Endometrium (tissue), 2 donors: ENCODE measurements around the gene STUM.
"Not testable (repeated sequence)": the region's sequence is repeated elsewhere in the genome, so short reads cannot be mapped to it uniquely, and the experiment has no call there.

Source experiments
- FAIRE-seq: peaks from 2 replicates; lab custom pipeline; 2012; peaks lifted over from hg19 to GRCh38; lab: Jason Lieb, UNC
- donor health status: control.
- donor health status: control.

Gene STUM

DNA sequence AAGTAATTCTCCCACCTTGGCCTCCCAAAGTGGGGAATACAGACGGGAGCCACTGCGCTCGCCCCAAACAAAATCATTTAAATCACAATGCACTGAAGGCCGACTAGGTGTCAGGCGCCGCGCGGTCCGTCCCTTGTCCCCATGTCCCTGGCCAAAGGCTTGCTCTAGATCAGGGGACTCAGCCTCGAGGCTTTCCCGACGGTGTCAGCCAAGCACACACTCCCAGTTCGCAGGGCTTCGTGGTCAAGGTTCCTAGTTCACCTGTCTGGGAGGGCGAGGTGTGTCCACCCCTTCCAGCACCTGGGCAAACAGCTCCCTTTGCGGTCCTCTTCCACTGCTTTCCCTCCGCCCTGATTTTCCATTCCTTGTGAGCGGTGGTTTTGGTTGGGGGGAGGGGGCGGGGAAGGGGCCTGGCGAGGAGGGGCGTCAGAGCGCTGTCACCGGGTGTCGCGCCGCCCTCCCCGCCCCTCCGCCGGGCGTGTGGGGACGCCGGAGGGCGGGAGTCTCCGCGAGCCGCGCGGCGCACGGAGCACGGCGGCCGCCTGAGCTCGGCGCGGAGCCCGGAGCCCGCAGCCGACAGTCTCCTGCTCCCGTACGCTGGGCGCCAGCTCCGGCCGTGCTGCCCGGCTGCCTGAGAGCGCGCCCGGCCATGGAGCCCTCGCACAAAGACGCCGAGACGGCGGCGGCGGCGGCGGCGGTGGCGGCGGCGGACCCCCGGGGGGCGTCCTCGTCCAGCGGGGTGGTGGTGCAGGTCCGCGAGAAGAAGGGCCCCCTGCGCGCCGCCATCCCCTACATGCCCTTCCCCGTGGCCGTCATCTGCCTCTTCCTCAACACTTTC, at the start of gene STUM:
TSS of gene STUM (plus strand) at position 509 of the 838 bp plus-strand sequence. CDS start at position 650, 141 bp downstream.
- FAIRE-seq, result no peak

DNA sequence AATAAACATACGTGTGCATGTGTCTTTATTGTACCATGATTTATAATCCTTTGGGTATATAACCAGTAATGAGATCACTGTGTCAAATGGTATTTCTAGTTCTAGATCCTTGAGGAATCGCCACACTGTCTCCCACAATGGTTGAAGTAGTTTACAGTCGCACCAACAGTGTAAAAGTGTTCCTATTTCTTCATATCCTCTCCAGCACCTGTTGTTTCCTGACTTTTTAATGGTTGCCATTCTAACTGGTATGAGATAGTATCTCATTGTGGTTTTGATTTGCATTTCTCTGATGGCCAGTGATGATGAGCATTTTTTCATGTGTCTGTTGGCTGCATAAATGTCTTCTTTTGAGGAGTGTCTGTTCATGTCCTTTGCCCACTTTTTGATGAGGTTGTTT, 48.9 kb upstream of the STUM start:
- not testable (repeated sequence) for FAIRE-seq

DNA sequence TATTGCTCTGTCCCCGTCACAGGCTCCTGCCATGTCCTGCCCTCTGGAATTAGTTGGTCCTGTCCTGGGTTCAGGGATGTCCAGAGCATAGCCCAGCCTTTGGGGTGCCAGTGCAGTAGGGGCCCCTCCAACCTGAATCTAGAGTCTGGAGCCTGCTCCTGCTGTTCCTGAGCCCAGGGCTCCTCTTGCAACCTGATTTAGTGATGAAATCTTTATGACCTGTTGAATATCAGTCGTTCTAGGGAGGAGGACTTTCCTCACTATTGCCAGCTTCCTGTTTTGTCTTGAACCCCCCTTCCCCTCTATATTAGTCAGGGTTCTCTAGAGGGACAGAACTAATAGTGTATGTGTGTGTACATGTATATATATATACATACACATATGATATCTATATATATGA, 42.5 kb upstream of the STUM start:
- FAIRE-seq, result no peak

DNA sequence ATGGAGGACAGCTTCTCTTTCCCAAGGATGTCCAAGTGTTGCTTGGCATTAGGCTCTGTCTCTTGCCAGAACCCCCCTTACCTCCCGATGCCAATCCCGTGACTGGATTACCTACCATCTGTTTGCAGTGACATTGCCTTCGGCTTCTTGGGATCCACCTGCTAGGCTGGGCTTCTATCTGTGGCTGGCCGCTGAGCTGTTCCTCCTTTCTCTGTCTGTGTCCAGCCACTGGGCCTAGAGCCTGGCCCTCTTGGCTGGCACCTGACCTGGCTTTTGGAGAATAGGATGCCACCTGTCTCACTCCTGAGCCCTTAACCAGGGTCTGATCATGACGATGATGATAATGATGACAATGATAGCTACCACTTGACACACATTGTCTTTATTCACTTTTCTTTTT, 41.6 kb upstream of the STUM start:
- FAIRE-seq, result no peak

DNA sequence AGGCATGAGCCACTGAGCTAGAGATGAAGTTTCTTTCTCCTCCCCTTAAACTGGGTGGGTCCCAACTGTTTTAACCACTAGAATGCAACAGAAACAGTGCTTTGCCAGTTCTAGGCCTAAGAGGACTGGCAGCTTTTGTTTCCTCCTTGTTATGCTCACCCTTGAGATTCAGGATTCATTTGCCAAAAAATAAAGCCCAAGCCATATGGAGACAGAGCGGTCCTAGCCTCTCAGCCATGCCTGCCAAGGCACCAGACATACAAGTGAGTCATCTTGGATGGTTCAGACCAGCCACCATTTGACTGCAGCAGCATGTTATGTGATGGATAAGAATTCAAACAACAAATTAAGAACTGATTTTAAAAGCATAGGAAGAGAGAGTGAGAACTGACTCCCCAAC, 38.1 kb upstream of the STUM start:
- FAIRE-seq, result no peak

DNA sequence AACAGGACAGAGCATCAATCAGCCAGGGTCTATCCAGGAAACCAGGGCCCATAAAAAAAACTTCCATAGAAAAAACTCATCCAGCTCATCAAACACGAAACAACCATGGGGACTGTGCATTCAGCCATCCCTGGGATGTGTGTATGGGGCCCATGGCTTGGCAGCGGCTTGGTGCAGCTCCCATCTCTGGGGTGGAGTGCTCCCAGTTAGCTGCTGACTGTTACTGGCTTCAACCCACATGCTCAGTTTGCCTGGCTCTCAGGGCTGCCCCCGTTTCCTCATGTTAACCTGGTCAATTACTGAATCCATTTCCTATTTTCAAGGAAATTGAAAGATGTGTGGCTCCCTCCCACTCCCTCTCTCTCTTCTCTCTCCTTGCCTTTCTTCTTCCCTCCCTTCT, 37.3 kb upstream of the STUM start:
- no peak for FAIRE-seq

DNA sequence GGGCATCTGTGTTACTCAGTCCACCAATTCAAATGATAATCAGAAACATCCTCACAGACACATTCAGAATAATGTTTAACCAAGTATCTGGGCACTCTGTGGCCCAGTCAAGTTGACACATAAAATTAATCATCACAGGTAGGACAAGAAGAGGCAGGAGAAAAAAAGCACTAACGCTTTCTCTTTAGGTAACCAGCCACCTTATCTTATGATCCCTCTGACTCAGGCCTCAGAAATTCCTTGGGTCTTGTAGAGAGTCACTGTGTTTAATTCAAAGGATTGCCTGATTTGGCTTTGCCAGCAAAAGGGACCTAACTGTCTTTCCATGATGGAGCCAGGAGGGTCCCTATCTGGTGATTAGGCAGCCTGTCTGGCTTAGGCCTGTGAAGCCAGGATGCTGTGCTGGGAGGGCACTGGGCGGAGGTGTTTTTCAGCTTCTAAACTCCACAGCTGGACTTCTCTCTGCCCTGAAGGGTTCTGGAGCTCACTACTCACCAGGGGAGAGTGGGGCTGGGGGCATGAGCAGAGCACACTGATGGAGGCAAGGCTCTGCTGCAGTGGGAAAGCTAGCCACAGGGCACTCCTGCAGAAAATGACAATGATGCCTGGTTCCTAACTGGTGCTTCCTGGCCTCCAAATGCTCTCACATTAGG, 36.4 kb upstream of the STUM start:
- no peak for FAIRE-seq

GRCh38 chr1:226518375-226518774, 30.2 kb upstream of the STUM start:
- no peak for FAIRE-seq

DNA sequence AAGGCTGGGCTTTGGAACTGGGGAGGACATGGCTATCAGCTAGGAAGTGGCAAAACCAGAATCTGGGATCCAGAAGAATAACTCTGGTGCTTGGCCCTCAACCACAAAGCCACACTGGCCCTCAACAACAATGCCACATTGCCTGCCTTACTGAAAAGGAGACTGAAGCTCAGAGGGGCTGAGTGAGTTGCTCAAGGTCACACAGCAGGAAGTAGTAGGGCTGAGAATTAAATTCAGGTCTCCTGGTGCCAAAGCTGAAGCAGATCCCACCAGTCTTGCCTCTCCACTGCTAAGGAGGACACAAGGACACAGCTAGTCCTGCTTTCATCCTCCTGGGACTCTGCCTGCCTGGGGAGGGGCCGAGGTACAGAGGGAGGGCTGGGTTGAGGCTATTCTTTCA, 29.4 kb upstream of the STUM start:
- FAIRE-seq, result no peak

DNA sequence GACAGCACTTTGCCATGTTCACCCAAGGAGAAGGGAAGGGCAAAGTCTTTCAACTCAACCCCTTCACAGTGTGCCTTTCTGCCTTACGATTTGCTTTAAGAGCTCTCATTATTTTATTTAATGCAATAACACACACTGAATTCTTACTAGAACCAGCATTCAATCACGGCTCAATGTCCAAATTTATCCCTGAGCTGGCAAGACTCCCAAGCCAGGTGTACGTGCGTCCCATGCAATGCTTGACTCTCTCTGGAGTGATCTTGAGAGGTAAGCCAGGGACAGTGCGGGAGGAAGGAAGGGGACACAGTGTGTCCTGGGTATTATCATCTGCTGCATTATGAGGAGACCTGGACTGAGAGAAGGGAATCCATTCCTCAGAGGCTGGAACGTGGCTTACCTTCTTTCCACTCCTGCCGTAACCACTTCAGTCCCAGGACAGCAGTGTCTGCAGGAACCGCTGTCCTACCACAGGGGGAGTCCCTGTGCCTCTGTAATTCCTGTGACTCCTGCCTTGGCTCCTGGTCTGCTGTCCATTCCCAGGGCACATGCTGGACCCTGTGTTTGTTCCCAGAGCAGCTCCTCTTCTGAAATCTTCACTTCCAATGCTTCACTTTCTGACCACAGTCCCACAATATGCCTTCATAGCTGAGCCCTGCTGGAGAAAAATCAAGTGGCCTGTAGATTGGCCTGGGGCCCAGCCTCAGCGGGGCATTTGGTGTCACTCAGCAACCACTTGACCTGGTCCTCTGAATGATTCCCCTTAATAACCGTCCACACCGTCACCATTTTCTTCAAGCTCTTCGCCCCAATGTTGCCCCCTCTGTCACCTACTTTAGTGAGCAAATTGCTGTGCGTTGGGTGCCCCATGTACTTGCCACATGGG, 28.6 kb upstream of the STUM start:
- no peak for FAIRE-seq

- FAIRE-seq, result no peak
These were observed 27.8 kb upstream of the STUM start for GRCh38 chr1:226520640-226521355.

- FAIRE-seq, result no peak
These were observed 24.7 kb upstream of the STUM start for GRCh38 chr1:226523646-226524406.

GRCh38 chr1:226524547-226524946, 24.0 kb upstream of the STUM start:
- FAIRE-seq, result no peak

- FAIRE-seq, result no peak
These were observed 22.8 kb upstream of the STUM start for GRCh38 chr1:226525750-226526149.

- no peak for FAIRE-seq
These were observed 21.6 kb upstream of the STUM start for GRCh38 chr1:226526801-226527595.

GRCh38 chr1:226529891-226530290, 18.7 kb upstream of the STUM start:
- FAIRE-seq, result no peak

- FAIRE-seq, result no peak
These were observed 18.0 kb upstream of the STUM start for GRCh38 chr1:226530591-226530990.

DNA sequence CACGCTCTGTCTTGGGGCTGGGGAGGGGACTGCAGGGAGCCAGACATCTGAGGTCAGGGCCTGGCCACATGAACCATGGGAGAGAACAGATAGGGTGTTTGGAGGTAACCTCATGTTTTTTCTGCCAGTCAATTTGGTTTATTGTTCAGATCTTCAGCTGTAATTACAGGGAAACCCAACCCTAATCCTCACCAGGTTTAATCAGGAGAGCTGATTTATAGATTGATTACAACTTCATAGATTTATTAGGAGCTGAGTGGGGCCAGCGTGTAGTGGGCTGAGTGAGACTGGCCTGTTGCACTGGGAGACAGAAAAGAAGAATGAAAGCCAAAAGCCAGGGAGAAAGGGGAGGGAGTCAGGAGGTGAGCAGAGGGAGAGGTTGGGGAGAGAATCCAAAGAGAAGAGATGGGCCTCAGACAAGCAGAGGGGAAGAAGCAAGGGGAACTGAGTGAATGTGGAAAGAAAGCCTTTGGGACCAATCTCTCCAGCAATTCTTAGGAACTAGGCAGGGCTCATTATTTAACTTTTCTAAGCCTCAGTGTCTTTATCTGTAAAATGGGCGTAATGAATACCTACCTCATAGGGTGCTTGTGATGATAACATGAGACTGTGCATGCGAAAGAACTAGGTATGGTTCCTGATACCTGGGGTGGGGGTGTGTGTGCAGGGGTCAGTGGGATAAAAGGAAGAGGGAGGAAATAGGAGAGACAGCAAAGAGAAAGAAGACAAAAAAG, 17.0 kb upstream of the STUM start:
- no peak for FAIRE-seq

- no peak for FAIRE-seq
These were observed 16.0 kb upstream of the STUM start for GRCh38 chr1:226532553-226532952.

- FAIRE-seq, result no peak
These were observed 15.3 kb upstream of the STUM start for GRCh38 chr1:226533220-226533619.
